HEK293 (cell line): ENCODE measurements around the gene TARS2.
A peak's percentile ranks its signal among the peaks of the same experiment; 100 is the strongest.

ENCODE experiments used
- CTCF ChIA-PET: fragments of 350-600 bp; formaldehyde crosslinking; extraction: SDS; loops from one replicate; lab custom pipeline; 2021; ENCODE audit warnings: antibody characterized with exemption; lab: Yijun Ruan, JAX
- POLR2A ChIA-PET: fragments of 300-600 bp; formaldehyde crosslinking; extraction: SDS; loops from one replicate; lab custom pipeline; 2020; ENCODE audit warnings: antibody characterized with exemption, inconsistent platforms; lab: Yijun Ruan, JAX
- H3K27ac ChIP-seq: fragments of 200-500 bp; sonication (Bioruptor generic); 2 replicates; pipeline ENCODE4 v1.5.1; 2014; ENCODE audit warnings: low read depth, low read length, control low read depth, inconsistent platforms; ENCODE audit errors: extremely low read depth
- H3K36me3 ChIP-seq, 2 experiments: fragments of 200-500 bp in 1 of 2; sonication (Bioruptor generic) in 1 of 2; 1 replicate in 1 of 2; 2 replicates in 1 of 2; pipeline ENCODE4 v1.5.1; 2014 to 2017; ENCODE audit warnings: inconsistent platforms in 2 of 2, low read length in 2 of 2; ENCODE audit not compliant: control insufficient read depth in 2 of 2, insufficient read depth in 1 of 2
- H3K4me1 ChIP-seq: fragments of 200-500 bp; sonication (Bioruptor generic); 2 replicates; pipeline ENCODE4 v1.5.1; 2014; ENCODE audit warnings: mild to moderate bottlenecking, low read length, inconsistent platforms; ENCODE audit not compliant: control insufficient read depth, insufficient read depth
- H3K4me3 ChIP-seq: 2 replicates; pipeline ENCODE4 v1.5.1; 2011; ENCODE audit warnings: low read depth, mild to moderate bottlenecking, control low read depth, low read length, moderate library complexity
- H3K9me3 ChIP-seq: fragments of 200-500 bp; sonication (Bioruptor generic); 2 replicates; pipeline ENCODE4 v1.5.1; 2014; ENCODE audit warnings: low read depth, low read length, inconsistent platforms; ENCODE audit not compliant: control insufficient read depth, insufficient read depth
- KLF1 ChIP-seq: fragments of 450-650 bp; formaldehyde crosslinking; IDR thresholded peaks from 2 replicates; pipeline ENCODE4 v1.5.1; 2016; ENCODE audit warnings: missing biosample characterization, missing genetic modification characterization
- KLF8 ChIP-seq: fragments of 450-650 bp; formaldehyde crosslinking; IDR thresholded peaks from 2 replicates; pipeline ENCODE4 v1.5.1; 2016; ENCODE audit warnings: missing biosample characterization, missing genetic modification characterization
- OSR2 ChIP-seq: fragments of 450-650 bp; formaldehyde crosslinking; IDR thresholded peaks from 2 replicates; pipeline ENCODE4 v1.5.1; 2016; ENCODE audit warnings: missing biosample characterization, missing genetic modification characterization
- RBAK ChIP-seq: fragments of 450-650 bp; formaldehyde crosslinking; IDR thresholded peaks from 2 replicates; pipeline ENCODE4 v1.5.1; 2016; ENCODE audit warnings: missing biosample characterization, missing genetic modification characterization
- REPIN1 ChIP-seq: fragments of 450-650 bp; formaldehyde crosslinking; IDR thresholded peaks from 2 replicates; pipeline ENCODE4 v1.5.1; 2017; ENCODE audit warnings: missing biosample characterization, missing genetic modification characterization, low read depth
- ZBTB7A ChIP-seq: fragments of 450-650 bp; formaldehyde crosslinking; IDR thresholded peaks from 2 replicates; pipeline ENCODE4 v1.5.1; 2016; ENCODE audit warnings: low read depth, missing biosample characterization, missing genetic modification characterization
- ZEB2 ChIP-seq: fragments of 450-650 bp; formaldehyde crosslinking; IDR thresholded peaks from 2 replicates; pipeline ENCODE4 v1.5.1; 2016; ENCODE audit warnings: missing biosample characterization, missing genetic modification characterization
- ZFHX2 ChIP-seq: fragments of 450-650 bp; formaldehyde crosslinking; conservative IDR thresholded peaks from 2 replicates; pipeline ENCODE4 v1.5.1; 2016; ENCODE audit warnings: missing biosample characterization, missing genetic modification characterization
- ZNF148 ChIP-seq: fragments of 450-650 bp; formaldehyde crosslinking; IDR thresholded peaks from 2 replicates; pipeline ENCODE4 v1.5.0; 2017; ENCODE audit warnings: missing biosample characterization, missing genetic modification characterization, borderline replicate concordance
- ZNF19 ChIP-seq: fragments of 450-650 bp; formaldehyde crosslinking; IDR thresholded peaks from 2 replicates; pipeline ENCODE4; 2016; ENCODE audit warnings: missing biosample characterization, missing genetic modification characterization, low read depth
- ZNF335 ChIP-seq: fragments of 450-650 bp; formaldehyde crosslinking; conservative IDR thresholded peaks from 2 replicates; pipeline ENCODE4 v1.5.1; 2016; ENCODE audit warnings: missing biosample characterization, missing genetic modification characterization
- ZNF341 ChIP-seq: fragments of 450-650 bp; formaldehyde crosslinking; IDR thresholded peaks from 2 replicates; pipeline ENCODE4; 2016; ENCODE audit warnings: low read depth, missing biosample characterization, missing genetic modification characterization
- ZNF530 ChIP-seq: fragments of 450-650 bp; formaldehyde crosslinking; IDR thresholded peaks from 2 replicates; pipeline ENCODE4 v1.5.1; 2016; ENCODE audit warnings: low read depth, missing biosample characterization, missing genetic modification characterization
- ZNF610 ChIP-seq: fragments of 450-650 bp; formaldehyde crosslinking; IDR thresholded peaks from 2 replicates; pipeline ENCODE4 v1.5.1; 2016; ENCODE audit warnings: missing biosample characterization, missing genetic modification characterization, borderline replicate concordance
- ZNF664 ChIP-seq: fragments of 450-650 bp; formaldehyde crosslinking; IDR thresholded peaks from 2 replicates; pipeline ENCODE4 v1.5.1; 2016; ENCODE audit warnings: missing biosample characterization, missing genetic modification characterization
- ZNF747 ChIP-seq: fragments of 450-650 bp; formaldehyde crosslinking; IDR thresholded peaks from 2 replicates; pipeline ENCODE4 v1.5.1; 2016; ENCODE audit warnings: missing biosample characterization, missing genetic modification characterization
- ZNF768 ChIP-seq: fragments of 450-650 bp; formaldehyde crosslinking; IDR thresholded peaks from 2 replicates; pipeline ENCODE4 v1.5.1; 2018; ENCODE audit warnings: missing biosample characterization, mild to moderate bottlenecking, missing genetic modification characterization
- ZXDB ChIP-seq: fragments of 450-650 bp; formaldehyde crosslinking; IDR thresholded peaks from 2 replicates; pipeline ENCODE4 v1.5.1; 2016; ENCODE audit warnings: missing biosample characterization, missing genetic modification characterization
- TF ChIP-seq, protein P1 (sequence below): fragments of 450-650 bp; formaldehyde crosslinking; IDR thresholded peaks from 2 replicates; pipeline ENCODE4 v1.5.1; 2016; ENCODE audit warnings: missing biosample characterization, missing genetic modification characterization, borderline replicate concordance
- TF ChIP-seq, protein P2 (sequence below): fragments of 450-650 bp; formaldehyde crosslinking; IDR thresholded peaks from 2 replicates; pipeline ENCODE4 v1.5.1; 2016; ENCODE audit warnings: missing biosample characterization, missing genetic modification characterization
- TF ChIP-seq, protein P3 (sequence below): fragments of 450-650 bp; formaldehyde crosslinking; IDR thresholded peaks from 2 replicates; pipeline ENCODE4 v1.5.1; 2016; ENCODE audit warnings: missing biosample characterization, missing genetic modification characterization

TARS2 gene

DNA sequence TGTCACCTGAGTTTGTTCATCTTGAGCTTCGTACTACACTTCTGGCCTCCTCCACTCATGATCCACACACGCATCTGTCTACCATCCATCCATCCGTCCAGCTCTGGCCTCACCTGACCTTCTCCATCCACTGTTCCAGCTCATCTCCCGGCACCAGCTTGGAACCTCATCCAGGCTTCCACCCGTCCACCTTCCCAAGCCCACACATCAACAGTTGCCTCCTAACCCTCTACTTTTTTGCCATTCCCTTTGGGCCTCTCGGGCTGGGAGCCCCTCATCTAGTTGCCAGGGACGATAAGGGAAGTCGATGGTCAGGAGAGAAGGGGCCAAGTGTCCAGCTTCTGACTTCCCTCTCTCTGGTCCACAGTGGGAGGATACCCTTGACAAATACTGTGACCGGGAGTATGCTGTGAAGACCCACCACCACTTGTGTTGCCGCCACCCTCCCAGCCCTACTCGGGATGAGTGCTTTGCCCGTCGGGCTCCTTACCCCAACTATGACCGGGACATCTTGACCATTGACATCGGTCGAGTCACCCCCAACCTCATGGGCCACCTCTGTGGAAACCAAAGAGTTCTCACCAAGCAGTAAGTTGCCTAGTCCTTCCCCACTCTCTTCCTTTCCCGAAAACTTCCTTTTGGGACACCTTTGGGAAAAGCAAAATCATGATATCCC, 24.9 kb downstream of the TARS2 start:
- Histone ChIP-seq H3K4me3 (no peak overlapping the region), H3K36me3 (peaks cover 0 to 25% of the 10 kb centered on the region in 2 experiments; a peak in 1 of 3 replicates), H3K27ac (no peak overlapping the region), H3K4me1 (no peaks in the 10 kb centered on the region), H3K9me3 (no peaks in the 10 kb centered on the region)
- ChIA-PET POLR2A (interaction anchor here (0.9 kb wide), 1 partner anchor 25 kb away, joined by 3 read pairs; the partner anchor contains the start of gene TARS2), CTCF (interaction anchor here (1.1 kb wide), 1 partner anchor 21 kb away, joined by 3 read pairs; no protein-coding TSS in a partner anchor)
- TF ChIP-seq ZEB2 = no peak
- TF ChIP-seq ZNF530 (tag by site-specific recombination) = no peak
- TF ChIP-seq, protein P1, sequence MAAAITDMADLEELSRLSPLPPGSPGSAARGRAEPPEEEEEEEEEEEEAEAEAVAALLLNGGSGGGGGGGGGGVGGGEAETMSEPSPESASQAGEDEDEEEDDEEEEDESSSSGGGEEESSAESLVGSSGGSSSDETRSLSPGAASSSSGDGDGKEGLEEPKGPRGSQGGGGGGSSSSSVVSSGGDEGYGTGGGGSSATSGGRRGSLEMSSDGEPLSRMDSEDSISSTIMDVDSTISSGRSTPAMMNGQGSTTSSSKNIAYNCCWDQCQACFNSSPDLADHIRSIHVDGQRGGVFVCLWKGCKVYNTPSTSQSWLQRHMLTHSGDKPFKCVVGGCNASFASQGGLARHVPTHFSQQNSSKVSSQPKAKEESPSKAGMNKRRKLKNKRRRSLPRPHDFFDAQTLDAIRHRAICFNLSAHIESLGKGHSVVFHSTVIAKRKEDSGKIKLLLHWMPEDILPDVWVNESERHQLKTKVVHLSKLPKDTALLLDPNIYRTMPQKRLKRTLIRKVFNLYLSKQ (tag by site-specific recombination) = no peak
- TF ChIP-seq KLF8 (tag by site-specific recombination) = no peak
- no peak for TF ChIP-seq ZNF19 (tag by site-specific recombination)
- TF ChIP-seq ZBTB7A (tag by site-specific recombination) = no peak
- no peak for TF ChIP-seq OSR2 (tag by site-specific recombination)
- no peak for TF ChIP-seq ZNF747 (tag by site-specific recombination)
- TF ChIP-seq RBAK (tag by site-specific recombination) = no peak
- no peak for TF ChIP-seq REPIN1 (tag by site-specific recombination)

GRCh38 chr1:150512846-150513245, 25.6 kb downstream of the TARS2 start:
- H3K36me3 ChIP-seq = peaks cover 0 to 24% of the 10 kb centered on the region in 2 experiments; a peak in 1 of 3 replicates
- ChIA-PET CTCF (no interaction called here), POLR2A (no interaction called here)
- H3K4me1 ChIP-seq = no peaks in the 10 kb centered on the region
- H3K9me3 ChIP-seq = no peaks in the 10 kb centered on the region
- no peak overlapping the region for H3K27ac ChIP-seq
- TF ChIP-seq ZNF335 (tag by site-specific recombination) = no peak
- no peak for TF ChIP-seq ZFHX2 (tag by site-specific recombination)
- TF ChIP-seq ZNF664 (tag by site-specific recombination) = no peak
- no peak for TF ChIP-seq ZNF610 (tag by site-specific recombination)
- TF ChIP-seq, all 188 proteins: peak for 0
- H3K4me3 ChIP-seq = no peak overlapping the region

DNA sequence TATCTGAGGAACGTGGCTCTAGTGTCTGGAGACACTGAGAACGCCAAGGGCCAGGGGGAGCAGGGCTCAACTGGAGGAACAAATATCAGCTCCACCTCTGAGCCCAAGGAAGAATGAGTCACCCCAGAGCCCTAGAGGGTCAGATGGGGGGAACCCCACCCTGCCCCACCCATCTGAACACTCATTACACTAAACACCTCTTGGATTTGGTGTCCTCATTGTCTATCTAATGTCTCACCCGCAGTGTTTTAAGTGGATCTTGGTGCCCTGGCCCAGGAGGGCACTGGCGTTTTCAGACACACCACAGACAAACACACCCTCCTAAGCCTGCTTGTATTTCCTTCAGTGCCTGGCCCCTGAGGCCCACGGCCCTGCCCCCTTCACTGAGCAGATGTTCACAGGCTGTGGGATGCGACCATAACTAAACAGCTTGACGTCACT, 26.2 kb downstream of the TARS2 start:
- Histone ChIP-seq H3K4me1 (no peaks in the 10 kb centered on the region), H3K9me3 (no peaks in the 10 kb centered on the region), H3K36me3 (peaks cover 0 to 20% of the 10 kb centered on the region in 2 experiments; a peak in 2 of 3 replicates), H3K4me3 (no peak overlapping the region), H3K27ac (no peak overlapping the region)
- POLR2A ChIA-PET = no interaction called here
- TF ChIP-seq ZXDB (tag by site-specific recombination) = no peak
- peak; percentile 76 for TF ChIP-seq KLF1
- TF ChIP-seq ZNF148 (tag by site-specific recombination) = no peak
- TF ChIP-seq ZNF341 (tag by site-specific recombination) = no peak
- TF ChIP-seq, protein P2, sequence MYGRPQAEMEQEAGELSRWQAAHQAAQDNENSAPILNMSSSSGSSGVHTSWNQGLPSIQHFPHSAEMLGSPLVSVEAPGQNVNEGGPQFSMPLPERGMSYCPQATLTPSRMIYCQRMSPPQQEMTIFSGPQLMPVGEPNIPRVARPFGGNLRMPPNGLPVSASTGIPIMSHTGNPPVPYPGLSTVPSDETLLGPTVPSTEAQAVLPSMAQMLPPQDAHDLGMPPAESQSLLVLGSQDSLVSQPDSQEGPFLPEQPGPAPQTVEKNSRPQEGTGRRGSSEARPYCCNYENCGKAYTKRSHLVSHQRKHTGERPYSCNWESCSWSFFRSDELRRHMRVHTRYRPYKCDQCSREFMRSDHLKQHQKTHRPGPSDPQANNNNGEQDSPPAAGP (tag by site-specific recombination) = 0 out of 2 replicates have a peak, but pooled peaks have one; percentile 27
- TF ChIP-seq ZNF768 = no peak
- TF ChIP-seq, protein P3, sequence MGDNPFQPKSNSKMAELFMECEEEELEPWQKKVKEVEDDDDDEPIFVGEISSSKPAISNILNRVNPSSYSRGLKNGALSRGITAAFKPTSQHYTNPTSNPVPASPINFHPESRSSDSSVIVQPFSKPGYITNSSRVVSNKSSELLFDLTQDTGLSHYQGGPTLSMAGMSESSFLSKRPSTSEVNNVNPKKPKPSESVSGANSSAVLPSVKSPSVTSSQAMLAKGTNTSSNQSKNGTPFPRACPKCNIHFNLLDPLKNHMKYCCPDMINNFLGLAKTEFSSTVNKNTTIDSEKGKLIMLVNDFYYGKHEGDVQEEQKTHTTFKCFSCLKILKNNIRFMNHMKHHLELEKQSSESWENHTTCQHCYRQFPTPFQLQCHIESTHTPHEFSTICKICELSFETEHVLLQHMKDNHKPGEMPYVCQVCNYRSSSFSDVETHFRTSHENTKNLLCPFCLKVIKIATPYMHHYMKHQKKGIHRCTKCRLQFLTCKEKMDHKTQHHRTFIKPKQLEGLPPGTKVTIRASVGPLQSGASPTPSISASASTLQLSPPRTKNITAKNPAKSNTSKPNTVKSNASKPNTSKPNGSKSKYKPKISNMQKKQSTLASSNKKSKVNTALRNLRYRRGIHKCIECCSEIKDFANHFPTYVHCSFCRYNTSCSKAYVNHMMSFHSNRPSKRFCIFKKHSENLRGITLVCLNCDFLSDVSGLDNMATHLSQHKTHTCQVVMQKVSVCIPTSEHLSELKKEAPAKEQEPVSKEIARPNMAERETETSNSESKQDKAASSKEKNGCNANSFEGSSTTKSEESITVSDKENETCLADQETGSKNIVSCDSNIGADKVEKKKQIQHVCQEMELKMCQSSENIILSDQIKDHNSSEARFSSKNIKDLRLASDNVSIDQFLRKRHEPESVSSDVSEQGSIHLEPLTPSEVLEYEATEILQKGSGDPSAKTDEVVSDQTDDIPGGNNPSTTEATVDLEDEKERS (tag by site-specific recombination) = no peak
- CTCF ChIA-PET = no interaction called here
